Astrocyte of the cerebellum (primary cell): ENCODE results near the gene LANCL3.

Experiments used
- DNase-seq: peaks from one replicate; pipeline ENCODE4 v3.0.0-alpha.2; 2011; ENCODE audit warnings: low read depth
- H3K4me3 ChIP-seq: 2 replicates; pipeline ENCODE4 v1.5.1; 2011; ENCODE audit warnings: mild to moderate bottlenecking, low read depth, low read length, moderate library complexity
- in situ Hi-C: cut with HindIII; loops from 2 replicates; pipeline ENCODE4 v1.10.0; 2017; ENCODE audit warnings: low sequenced_read_pairs
- TF ChIP-seq, protein P1 (sequence below): IDR thresholded peaks from 2 replicates; pipeline ENCODE4 v1.5.1; 2012; ENCODE audit warnings: low read length, low read depth, moderate library complexity, mild to moderate bottlenecking; ENCODE audit errors: missing control alignments

The LANCL3 gene

GRCh38 chrX:37692918-37693317 is 121.5 kb downstream of the LANCL3 start:
- in situ Hi-C loops = no loop called here
- TF ChIP-seq, protein P1, sequence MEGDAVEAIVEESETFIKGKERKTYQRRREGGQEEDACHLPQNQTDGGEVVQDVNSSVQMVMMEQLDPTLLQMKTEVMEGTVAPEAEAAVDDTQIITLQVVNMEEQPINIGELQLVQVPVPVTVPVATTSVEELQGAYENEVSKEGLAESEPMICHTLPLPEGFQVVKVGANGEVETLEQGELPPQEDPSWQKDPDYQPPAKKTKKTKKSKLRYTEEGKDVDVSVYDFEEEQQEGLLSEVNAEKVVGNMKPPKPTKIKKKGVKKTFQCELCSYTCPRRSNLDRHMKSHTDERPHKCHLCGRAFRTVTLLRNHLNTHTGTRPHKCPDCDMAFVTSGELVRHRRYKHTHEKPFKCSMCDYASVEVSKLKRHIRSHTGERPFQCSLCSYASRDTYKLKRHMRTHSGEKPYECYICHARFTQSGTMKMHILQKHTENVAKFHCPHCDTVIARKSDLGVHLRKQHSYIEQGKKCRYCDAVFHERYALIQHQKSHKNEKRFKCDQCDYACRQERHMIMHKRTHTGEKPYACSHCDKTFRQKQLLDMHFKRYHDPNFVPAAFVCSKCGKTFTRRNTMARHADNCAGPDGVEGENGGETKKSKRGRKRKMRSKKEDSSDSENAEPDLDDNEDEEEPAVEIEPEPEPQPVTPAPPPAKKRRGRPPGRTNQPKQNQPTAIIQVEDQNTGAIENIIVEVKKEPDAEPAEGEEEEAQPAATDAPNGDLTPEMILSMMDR = no peak
- H3K4me3 ChIP-seq = no peak overlapping the region
- no peak for DNase-seq

DNA sequence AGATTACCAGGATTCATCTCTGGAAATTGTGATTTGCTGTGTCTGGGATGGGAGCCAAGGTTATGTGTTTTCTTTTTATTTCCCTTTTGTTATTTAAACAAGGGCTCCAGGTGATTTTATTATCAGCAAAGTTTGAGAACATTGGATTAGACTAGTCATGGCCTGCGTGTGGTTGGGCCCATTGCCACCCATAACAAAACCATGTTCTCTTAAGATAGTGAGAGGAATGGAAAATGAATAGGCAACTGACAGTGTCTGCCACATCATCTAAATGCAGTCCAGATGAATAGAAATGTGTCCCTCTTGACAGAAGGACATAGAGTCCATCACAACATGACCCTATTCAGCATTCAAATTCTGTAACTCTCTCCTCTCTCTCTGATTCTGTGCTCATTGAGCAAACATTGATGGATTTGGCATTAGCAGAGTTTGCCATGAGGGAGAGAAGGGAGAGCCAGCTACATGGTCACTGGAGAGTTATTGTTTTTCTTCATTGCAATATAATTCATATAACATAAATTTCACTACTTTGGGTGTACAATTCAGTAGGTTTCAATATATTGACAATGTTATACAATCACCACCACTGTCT is 125.8 kb downstream of the LANCL3 start:
- DNase-seq = peak; percentile 4
- no peak overlapping the region for H3K4me3 ChIP-seq
- in situ Hi-C loops = no loop called here
- TF ChIP-seq, protein P1 = no peak

DNA sequence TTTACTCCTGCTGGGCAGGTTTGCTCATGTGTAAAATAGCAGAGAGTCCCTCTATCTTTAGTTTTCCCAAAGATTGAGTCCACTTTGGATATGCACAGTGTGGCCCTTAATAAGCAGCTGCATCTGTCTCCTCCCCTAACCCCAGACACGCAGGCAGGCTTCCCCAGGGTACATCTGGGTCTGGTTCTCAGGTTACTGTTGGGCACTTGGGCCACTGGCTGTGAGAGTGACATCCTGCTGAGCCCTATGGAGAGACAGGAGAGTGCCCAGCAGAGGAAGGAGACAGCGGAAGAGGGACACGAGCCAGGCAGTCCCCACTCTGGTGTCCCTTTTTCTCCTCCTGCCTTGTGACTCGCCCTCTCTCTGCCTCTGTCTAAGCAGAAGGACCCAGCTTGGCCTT is 130.1 kb downstream of the LANCL3 start:
- H3K4me3 ChIP-seq = no peak overlapping the region
- no peak for DNase-seq
- in situ Hi-C loops = no loop called here
- TF ChIP-seq, protein P1 = no peak

- DNase-seq = no peak
- H3K4me3 ChIP-seq = no peak overlapping the region
- in situ Hi-C loops = no loop called here
- TF ChIP-seq, protein P1 = no peak
These were observed 140.5 kb downstream of the LANCL3 start for GRCh38 chrX:37711991-37712390.

DNA sequence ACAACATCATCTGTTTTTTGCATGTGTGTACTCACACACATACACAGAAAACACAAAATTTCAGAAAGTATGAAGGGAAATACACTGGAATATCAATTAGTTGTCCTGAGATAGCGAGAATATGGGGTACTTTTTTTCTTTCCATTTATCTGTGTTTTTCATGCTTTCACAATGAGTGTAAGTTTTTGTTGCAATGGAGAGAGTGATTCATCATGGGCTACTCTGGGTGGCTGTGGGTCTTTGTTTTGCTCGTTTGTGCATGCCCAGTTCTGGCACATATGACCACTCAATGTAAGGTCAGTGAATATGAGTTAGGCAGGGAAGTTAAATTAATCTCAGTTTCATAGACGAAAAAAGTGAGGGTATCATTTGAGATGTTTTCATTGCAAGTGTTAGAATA is 141.0 kb downstream of the LANCL3 start:
- no peak overlapping the region for H3K4me3 ChIP-seq
- in situ Hi-C loops = no loop called here
- TF ChIP-seq, protein P1 = no peak
- no peak for DNase-seq

GRCh38 chrX:37714479-37714878 is 143.0 kb downstream of the LANCL3 start:
- TF ChIP-seq, protein P1 = no peak
- H3K4me3 ChIP-seq = no peak overlapping the region
- in situ Hi-C loops = no loop called here
- no peak for DNase-seq
